Activated CD8-positive, alpha-beta memory T cell treated with anti-CD3 and anti-CD28 coated beads for 36 hours (primary cell): ENCODE results near the gene EN2. TPM values are rescaled to one million over a fixed set of nuclear protein-coding genes. Genes with fewer than 3 reads are reported as not detected.

Experiments used
- CTCF ChIA-PET: fragments of 350-600 bp; sonication (Branson Sonifier 250); formaldehyde crosslinking; loops from one replicate; lab custom pipeline; 2021; ENCODE audit warnings: antibody characterized with exemption; lab: Charles Lee
- POLR2A ChIA-PET: fragments of 350-600 bp; sonication (Branson Sonifier 250); formaldehyde crosslinking; loops from one replicate; lab custom pipeline; 2021; ENCODE audit warnings: antibody characterized with exemption; lab: Charles Lee
- total RNA-seq, 2 experiments: library from RNA; stranded (reverse); gene quantifications; one replicate each; pipeline ENCODE4 v1.2.3, GENCODE V29; 2021

The EN2 gene
- total RNA-seq, 2 experiments from 2014 or later: not detected

DNA sequence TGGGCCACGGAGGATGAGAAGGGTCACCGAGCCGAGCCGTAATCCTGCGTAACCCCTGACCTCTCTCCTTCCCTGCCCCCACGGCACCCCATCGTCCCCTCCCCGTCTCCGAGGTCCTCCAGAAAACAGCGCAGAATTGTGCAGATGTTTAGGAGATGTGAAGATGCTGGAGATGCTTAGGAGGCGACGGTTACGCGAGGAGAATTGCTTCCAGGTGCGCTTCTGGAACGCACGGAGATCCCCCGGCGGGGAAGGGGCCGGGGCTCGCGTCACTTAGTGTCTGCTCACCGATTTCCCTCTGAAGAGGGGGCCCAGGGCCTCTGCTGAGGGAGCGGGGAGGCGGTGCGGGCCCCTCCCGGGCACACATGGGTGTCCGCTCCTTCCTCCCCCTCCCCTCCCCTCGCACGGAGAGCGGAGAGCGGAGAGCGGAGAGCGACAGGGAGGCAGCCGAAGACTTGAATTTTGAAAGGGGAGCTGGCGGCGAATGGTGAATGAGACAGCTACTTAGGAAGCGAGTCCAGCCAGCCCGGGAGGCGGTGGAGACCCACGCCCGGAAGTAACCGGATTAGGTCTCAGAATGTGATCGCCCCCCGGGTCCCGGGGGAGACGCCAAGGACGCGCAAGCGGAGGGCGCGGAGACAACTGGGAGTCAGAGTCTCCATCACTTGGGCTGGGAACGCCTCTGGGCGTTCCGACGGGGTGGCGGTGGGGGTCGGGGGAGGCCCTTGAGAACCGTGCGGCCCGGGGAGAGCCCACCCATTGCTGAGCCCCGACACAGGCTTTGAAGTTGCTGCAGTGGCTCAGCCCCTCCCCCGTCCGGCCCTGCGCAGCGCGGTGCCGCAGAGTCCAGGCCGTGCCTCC lies 8.7 kb upstream of the EN2 start:
- ChIA-PET POLR2A (no interaction called here), CTCF (no interaction called here)

GRCh38 chr7:155449869-155450557 lies 7.9 kb upstream of the EN2 start:
- CTCF ChIA-PET: no interaction called here
- POLR2A ChIA-PET: no interaction called here

GRCh38 chr7:155450558-155450969 lies 7.4 kb upstream of the EN2 start:
- ChIA-PET CTCF (no interaction called here), POLR2A (no interaction called here)

DNA sequence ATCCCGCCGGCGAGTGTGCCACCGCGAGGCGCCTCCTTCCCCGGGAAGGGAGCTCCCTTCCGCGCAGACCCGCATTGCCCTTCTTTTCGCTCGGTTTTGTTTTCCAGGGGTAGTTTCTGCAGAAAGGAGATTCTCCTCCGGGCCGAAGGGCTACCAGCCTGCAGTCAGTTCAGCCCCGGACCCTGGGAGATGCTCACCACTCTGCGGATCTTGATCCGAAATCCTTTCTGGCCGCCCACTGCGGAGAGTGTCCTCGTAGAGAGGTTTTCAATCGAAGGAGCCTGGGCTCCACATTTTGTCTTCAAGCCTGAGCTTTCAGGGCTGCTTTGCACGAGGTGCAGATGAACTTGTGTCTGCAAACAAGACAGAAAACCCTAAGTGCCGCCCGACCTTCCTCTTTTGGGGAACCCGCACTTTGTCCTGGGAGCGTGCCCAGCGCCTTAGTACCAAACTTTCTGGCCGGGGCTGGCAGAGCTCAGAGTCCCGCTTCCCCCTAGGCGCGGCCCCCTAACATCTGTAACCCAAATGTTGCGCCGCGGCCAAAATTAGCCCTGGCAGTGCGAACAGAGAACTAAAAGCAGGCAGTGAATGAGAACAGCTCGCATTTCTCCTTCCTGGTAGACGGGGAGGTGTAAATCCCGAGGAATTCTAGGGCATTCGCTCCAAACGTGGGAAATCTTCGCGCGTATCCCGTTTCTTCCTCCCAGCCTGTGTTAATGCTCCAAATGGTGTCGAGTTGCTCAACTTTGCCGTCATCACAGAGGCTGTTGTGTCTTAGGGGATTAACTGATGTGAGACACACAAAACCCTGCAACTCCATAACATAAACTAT lies 6.7 kb upstream of the EN2 start:
- CTCF ChIA-PET: interaction anchor here (0.9 to 1.5 kb wide), 3 partner anchors 73 to 538 kb away, joined by 3 to 4 read pairs (median 3); no protein-coding TSS in a partner anchor
- POLR2A ChIA-PET: no interaction called here

DNA sequence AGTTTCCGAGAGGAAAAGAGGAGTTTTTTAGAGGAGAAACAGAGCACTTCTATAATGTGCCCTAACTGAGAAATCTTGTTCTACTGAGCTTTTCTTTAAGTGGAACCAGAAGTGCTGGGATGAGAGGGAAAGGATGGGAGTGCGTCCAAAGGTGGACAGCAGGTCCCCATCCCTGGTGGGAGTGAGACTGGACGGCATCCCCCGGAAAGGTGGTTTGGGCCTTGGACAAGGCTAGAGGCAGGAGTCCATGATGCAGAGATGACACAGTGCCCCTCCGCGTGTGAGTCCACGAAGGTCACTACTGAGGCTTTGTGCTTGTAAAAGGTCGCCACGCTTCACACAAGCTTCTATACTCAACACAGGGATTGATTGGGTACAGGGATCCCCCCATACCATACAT lies 6.1 kb upstream of the EN2 start:
- ChIA-PET CTCF (interaction anchor here (0.9 to 1.5 kb wide), 3 partner anchors 73 to 538 kb away, joined by 3 to 4 read pairs (median 3); no protein-coding TSS in a partner anchor), POLR2A (no interaction called here)

GRCh38 chr7:155452505-155453295 lies 5.2 kb upstream of the EN2 start:
- ChIA-PET CTCF (interaction anchor here (0.9 to 1.5 kb wide), 3 partner anchors 74 to 539 kb away, joined by 3 read pairs; no protein-coding TSS in a partner anchor), POLR2A (no interaction called here)

- ChIA-PET CTCF (interaction anchor here (1.0 to 1.4 kb wide), 2 partner anchors 75 to 80 kb away, joined by 3 read pairs; no protein-coding TSS in a partner anchor), POLR2A (no interaction called here)
Observed at GRCh38 chr7:155453296-155454182, 4.4 kb upstream of the EN2 start.

DNA sequence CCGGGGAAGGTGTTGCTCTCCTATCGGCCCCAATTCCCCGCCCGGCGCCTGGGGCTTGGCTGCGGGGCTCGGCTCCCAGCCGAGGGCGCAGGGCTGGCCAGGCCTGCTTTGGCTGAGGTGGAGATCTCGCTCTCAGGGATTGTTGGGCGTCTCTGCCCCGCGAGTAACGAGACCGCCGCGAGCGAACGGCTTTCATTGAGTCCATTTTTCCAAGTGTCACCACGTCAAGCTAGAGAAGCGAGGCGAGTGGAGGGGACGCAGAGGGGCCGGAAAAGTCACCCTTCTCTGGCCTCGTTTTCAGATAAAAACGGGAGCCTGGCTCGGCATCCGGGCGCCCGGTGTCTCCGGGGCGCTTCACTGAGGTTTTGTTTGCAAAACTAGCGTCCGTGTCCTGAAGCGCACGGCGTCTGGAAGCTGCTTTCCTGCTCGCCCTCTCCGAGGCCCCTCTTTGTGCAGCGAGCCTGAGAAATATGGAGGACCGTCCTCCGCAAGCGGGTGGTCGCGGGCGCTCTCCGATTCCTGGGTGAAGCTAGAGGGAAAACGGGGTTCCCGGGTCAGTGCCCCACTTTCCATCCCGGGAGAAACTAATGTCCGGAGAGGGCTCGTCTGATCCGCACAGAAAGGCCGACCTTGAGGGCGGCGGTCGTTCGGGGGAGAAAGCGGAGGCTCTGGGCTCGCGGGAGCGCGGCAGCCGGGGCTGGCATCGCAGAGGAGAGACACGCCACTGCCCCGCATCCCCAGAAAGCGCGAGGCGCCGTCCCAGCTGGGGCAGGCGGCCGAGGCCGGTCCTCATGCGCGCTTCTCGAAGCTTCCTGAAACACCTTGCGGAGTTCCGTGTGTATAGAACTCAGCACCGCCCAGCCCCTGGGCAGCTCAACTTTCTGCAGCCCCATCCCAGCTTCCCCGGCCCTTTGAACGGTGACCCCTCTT lies 3.5 kb upstream of the EN2 start:
- ChIA-PET CTCF (interaction anchor here (1.4 kb wide), 1 partner anchor 79 kb away, joined by 3 read pairs; no protein-coding TSS in a partner anchor), POLR2A (no interaction called here)

DNA sequence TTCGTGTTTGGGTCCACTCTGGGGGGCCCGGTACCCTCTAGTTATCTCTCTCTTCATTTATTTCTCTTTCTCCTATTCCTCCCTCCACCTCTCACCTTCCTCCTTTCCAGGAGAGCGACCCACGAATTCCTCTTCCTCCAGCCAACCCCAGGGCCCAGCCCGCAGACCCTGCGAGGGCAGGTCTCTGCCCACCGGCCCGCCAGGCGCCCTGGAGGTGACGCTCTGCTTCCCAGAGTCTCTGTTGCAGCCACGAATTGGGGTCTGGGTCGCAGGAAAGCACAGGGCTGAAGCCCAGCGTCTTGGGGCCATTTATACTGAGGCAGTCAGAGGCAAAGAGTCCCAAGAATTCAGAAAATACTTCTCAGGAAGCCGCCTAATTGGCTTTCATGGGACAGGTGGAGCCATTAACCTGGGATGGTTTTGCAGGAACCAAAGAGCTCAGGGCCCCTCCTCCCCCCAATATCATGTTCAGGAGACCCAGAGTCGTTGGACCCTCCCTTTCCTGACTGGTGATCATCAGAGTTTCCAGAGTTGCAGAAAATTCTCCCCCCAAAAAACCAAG lies 2.7 kb upstream of the EN2 start:
- ChIA-PET CTCF (no interaction called here), POLR2A (no interaction called here)

DNA sequence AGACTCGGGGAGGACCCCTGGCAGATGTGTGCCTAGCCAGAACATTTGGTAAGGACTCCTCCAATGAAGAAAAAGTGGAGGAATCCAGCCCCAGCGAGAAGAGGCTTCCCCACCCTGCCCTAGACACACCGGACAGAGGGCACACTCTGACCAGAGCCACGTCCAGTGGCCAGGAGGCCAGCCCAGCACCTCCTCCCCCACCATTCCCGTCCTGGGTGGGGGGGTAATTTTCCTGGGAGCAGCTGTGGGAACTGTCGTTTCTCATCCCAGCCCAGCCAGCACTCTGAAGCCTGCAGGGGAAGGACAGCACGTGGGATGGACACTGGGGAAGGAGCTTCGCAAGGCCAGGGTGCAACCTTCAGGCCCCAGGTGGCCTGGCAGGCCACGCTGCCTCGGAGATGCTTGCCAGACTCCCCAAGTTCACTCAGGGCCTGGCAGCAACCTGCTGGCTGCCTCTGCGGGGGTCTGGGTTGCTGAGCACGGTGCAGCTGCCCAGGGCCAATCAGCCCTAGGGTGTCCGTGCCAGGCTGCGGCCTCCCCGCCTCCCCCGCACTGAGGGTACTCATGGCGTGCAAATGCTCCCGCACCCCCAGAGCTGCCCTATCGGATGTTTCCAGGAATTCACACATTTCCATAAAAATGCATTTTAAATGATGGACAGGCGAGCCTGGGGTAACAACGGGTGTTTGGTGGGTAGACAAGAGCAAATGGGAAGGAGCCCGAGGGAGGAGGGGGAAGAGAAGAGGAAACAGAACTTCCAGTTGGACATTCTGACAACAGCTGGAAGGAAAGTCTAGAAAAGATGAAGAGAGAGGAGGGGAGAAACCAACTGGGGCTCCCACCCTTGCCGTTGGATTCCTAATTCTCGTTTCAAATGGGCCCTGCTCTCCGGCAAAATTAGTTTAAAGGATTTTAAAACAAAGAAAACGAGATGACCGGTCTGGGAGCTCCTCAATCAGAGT lies 1.9 kb upstream of the EN2 start:
- POLR2A ChIA-PET: no interaction called here

GRCh38 chr7:155456738-155457543 lies 988 bp upstream of the EN2 start:
- POLR2A ChIA-PET: no interaction called here
- CTCF ChIA-PET: no interaction called here

More for the DNA sequence above, 1.9 kb upstream of the EN2 start:
- CTCF ChIA-PET: no interaction called here

- POLR2A ChIA-PET: no interaction called here
Observed at GRCh38 chr7:155457544-155458110, 302 bp upstream of the EN2 start.

DNA sequence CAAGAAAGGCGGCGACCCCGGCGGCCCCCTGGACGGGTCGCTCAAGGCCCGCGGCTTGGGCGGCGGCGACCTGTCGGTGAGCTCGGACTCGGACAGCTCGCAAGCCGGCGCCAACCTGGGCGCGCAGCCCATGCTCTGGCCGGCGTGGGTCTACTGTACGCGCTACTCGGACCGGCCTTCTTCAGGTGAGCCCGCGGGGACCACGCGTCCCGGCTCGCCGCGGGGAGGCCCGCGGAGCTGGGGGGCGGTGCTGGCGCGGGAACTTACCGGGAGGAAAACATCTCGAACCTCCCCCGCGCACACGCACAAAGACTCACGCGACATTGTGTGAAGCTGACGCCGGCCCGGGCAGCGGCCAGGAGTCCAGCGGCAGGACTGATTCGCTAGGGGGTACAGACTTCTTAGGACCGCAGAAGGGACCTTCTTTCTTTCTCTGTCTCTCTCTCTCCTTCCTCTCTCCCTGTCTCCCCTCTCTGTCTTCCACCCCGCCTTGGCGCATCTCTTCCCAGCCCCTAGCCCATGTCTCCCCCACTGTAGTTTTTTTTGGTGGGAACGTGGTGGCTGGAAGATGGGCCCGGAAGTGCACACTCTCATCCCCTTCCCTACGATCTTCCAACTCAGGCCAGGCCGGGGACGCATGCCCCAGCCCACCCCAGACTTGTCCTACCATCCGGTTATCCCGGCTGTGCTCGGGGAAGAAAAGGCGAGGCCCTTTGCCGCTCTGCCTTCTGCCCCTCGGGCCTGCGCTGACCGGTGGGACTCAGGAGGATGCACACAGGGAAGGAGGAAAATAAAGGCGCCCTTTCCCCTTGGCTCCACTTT lies 1.2 kb downstream of the EN2 start:
- ChIA-PET CTCF (no interaction called here), POLR2A (no interaction called here)

More at GRCh38 chr7:155457544-155458110, 302 bp upstream of the EN2 start:
- CTCF ChIA-PET: no interaction called here
